Sigmoid colon (tissue), 4 donors: Measurements from ENCODE around the gene RAB37.

Experiments used
- EP300 ChIP-seq, 4 donors: sonication (generic); formaldehyde crosslinking; IDR thresholded peaks; one replicate each; pipeline ENCODE4 v1.6.1; 2017; ENCODE audit warnings: antibody characterized with exemption in 4 of 4
- POLR2A ChIP-seq, 2 donors: fragments of 450-650 bp; IDR thresholded peaks; one replicate each; pipeline ENCODE4 v1.6.1; 2016; ENCODE audit warnings: antibody characterized with exemption in 2 of 2, mild to moderate bottlenecking in 2 of 2, moderate library complexity in 2 of 2
- POLR2AphosphoS5 ChIP-seq, 4 donors: sonication (generic); formaldehyde crosslinking; IDR thresholded peaks; one replicate each; pipeline ENCODE4 v1.6.1; 2017; ENCODE audit warnings: antibody characterized with exemption in 4 of 4
- TF ChIP-seq, protein P1 (sequence below), 4 experiments: fragments of 450-650 bp in 3 of 4; fragments of 200-600 bp in 1 of 4; IDR thresholded peaks; one replicate each; pipeline ENCODE4 v1.5.1; 2016 to 2019; ENCODE audit warnings: antibody characterized with exemption in 4 of 4, mild to moderate bottlenecking in 3 of 4, moderate library complexity in 2 of 4

DNA sequence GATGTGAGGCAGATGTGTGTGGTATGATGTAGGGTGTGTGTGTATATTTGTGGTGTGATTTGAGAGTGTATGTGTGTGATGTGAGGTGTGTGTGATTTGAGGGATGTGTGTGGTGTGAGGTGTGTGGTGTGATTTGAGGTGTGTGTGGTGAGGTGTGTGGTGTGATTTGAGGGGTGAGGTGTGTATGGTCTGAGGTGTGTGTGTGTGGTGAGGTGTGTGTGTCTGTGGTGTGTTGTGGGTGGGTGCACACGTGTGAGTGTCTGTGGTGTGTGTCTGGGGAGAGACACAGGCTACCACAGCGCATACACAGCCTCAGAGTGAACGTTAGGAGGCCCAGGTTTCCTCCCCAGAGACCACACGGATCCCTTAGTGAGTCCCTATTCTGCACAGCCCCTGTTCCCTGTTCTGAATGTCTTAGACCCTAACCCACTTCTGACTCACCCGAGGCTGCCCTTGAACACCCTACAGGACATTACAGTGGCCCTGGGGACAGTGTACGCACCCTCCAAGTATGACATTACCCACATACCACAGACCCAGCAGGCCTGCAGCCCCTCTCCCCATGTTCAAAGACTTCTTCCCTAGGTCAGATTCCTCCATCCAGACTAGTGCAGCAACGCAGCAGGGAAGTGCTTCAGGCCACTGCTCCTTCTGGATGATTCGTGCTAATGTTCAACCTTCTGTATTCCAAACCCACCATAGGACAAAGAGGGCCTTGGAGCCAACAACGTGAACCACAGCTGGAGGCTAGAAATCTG, 3.5 kb upstream of the RAB37 start:
- TF ChIP-seq EP300 (IDR thresholded peaks at IDR 0.05): no peak
- TF ChIP-seq POLR2AphosphoS5 (IDR thresholded peaks at IDR 0.05): no peak
- TF ChIP-seq, protein P1, sequence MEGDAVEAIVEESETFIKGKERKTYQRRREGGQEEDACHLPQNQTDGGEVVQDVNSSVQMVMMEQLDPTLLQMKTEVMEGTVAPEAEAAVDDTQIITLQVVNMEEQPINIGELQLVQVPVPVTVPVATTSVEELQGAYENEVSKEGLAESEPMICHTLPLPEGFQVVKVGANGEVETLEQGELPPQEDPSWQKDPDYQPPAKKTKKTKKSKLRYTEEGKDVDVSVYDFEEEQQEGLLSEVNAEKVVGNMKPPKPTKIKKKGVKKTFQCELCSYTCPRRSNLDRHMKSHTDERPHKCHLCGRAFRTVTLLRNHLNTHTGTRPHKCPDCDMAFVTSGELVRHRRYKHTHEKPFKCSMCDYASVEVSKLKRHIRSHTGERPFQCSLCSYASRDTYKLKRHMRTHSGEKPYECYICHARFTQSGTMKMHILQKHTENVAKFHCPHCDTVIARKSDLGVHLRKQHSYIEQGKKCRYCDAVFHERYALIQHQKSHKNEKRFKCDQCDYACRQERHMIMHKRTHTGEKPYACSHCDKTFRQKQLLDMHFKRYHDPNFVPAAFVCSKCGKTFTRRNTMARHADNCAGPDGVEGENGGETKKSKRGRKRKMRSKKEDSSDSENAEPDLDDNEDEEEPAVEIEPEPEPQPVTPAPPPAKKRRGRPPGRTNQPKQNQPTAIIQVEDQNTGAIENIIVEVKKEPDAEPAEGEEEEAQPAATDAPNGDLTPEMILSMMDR (IDR thresholded peaks at IDR 0.05): no peak
- no peak for TF ChIP-seq POLR2A (IDR thresholded peaks at IDR 0.05)
